ENCODE measurements around the gene SEMA6D.

DNA sequence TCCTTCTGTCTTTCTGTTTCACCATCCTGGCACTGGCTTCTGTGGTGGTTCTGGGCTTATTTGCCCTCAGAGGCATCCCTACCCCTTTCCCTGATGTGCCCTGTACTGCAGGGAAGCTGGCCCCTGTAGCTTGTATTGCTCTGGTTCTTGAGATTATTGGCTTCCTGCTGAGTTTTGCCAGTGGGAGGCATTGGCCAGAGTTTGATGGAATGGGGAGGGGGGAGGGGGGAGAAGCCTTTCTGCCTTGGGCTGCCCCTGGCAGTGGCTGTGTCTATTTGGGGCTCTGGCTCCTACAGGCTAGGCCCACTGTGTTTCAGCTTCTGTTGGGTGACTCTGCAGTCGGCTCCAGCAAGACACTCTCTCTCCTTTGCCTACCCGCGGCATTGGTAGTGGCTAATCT lies 41.6 kb upstream of the SEMA6D start:
- TF ChIP-seq POLR2AphosphoS5 (IDR thresholded peaks at IDR 0.05) (no peak), EZH2 (IDR thresholded peaks at IDR 0.05; ENCODE audit: borderline replicate concordance, insufficient read depth, low read length, poor library complexity, severe bottlenecking) (no peak)
- TF ChIP-seq, protein P1, sequence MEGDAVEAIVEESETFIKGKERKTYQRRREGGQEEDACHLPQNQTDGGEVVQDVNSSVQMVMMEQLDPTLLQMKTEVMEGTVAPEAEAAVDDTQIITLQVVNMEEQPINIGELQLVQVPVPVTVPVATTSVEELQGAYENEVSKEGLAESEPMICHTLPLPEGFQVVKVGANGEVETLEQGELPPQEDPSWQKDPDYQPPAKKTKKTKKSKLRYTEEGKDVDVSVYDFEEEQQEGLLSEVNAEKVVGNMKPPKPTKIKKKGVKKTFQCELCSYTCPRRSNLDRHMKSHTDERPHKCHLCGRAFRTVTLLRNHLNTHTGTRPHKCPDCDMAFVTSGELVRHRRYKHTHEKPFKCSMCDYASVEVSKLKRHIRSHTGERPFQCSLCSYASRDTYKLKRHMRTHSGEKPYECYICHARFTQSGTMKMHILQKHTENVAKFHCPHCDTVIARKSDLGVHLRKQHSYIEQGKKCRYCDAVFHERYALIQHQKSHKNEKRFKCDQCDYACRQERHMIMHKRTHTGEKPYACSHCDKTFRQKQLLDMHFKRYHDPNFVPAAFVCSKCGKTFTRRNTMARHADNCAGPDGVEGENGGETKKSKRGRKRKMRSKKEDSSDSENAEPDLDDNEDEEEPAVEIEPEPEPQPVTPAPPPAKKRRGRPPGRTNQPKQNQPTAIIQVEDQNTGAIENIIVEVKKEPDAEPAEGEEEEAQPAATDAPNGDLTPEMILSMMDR (IDR thresholded peaks at IDR 0.05; ENCODE audit: poor library complexity, severe bottlenecking), result no peak
- TF ChIP-seq, protein P2, sequence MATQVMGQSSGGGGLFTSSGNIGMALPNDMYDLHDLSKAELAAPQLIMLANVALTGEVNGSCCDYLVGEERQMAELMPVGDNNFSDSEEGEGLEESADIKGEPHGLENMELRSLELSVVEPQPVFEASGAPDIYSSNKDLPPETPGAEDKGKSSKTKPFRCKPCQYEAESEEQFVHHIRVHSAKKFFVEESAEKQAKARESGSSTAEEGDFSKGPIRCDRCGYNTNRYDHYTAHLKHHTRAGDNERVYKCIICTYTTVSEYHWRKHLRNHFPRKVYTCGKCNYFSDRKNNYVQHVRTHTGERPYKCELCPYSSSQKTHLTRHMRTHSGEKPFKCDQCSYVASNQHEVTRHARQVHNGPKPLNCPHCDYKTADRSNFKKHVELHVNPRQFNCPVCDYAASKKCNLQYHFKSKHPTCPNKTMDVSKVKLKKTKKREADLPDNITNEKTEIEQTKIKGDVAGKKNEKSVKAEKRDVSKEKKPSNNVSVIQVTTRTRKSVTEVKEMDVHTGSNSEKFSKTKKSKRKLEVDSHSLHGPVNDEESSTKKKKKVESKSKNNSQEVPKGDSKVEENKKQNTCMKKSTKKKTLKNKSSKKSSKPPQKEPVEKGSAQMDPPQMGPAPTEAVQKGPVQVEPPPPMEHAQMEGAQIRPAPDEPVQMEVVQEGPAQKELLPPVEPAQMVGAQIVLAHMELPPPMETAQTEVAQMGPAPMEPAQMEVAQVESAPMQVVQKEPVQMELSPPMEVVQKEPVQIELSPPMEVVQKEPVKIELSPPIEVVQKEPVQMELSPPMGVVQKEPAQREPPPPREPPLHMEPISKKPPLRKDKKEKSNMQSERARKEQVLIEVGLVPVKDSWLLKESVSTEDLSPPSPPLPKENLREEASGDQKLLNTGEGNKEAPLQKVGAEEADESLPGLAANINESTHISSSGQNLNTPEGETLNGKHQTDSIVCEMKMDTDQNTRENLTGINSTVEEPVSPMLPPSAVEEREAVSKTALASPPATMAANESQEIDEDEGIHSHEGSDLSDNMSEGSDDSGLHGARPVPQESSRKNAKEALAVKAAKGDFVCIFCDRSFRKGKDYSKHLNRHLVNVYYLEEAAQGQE (IDR thresholded peaks at IDR 0.05; ENCODE audit: borderline replicate concordance), result no peak
